GM21825 (cell line): Measurements from ENCODE around the gene AHCYL2.
A peak's percentile ranks its signal among the peaks of the same experiment; 100 is the strongest.
"Not testable (repeated sequence)": the region's sequence is repeated elsewhere in the genome, so short reads cannot be mapped to it uniquely, and the experiment has no call there.

ENCODE experiments used
- ATAC-seq: cut with Tn5 transposase; IDR thresholded peaks from one replicate; pipeline ENCODE4 v1.9.1; 2021; ENCODE audit warnings: mild to moderate bottlenecking, moderate library complexity; ENCODE audit not compliant: unreplicated experiment

AHCYL2 gene

DNA sequence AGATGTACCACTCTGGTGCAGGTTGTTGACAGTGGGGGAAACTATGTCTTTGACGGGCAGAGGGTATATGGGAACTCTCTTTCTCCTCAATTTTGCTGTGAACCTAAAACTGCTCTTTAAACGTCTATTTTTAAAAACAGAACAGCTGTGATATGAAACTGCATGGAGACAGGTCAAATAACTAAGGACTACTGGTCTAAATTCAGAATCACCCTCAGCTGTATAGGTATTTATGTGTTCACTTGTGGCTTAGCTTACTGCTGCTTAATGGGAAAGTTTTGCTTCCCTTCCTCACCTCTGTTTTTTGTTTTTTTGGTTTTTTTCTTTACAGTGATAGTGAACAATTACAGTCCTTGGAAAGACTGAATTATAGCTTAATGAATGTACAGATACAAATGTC is 122.5 kb downstream of the AHCYL2 start:
- no peak for ATAC-seq

- ATAC-seq = no peak
Observed at GRCh38 chr7:129348023-129348740, 123.4 kb downstream of the AHCYL2 start.

DNA sequence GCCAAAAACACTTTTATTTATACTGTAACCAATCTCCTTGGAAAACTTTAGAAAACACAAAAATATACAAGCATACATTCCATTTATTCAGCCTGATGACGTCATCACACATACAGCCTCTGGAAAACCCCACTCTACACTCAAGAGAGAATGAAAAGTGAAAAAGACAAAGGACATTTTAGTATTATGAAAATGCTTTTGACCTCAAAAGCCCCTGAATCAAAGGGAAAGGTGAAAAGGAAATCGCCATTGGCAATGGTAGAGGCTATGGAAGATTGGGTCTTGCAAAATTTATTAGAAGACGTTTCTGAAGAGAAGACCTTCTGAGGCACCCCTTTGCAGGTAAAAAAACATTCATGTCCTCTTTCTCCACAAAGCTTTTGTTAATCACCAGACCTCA is 126.5 kb downstream of the AHCYL2 start:
- ATAC-seq = no peak

DNA sequence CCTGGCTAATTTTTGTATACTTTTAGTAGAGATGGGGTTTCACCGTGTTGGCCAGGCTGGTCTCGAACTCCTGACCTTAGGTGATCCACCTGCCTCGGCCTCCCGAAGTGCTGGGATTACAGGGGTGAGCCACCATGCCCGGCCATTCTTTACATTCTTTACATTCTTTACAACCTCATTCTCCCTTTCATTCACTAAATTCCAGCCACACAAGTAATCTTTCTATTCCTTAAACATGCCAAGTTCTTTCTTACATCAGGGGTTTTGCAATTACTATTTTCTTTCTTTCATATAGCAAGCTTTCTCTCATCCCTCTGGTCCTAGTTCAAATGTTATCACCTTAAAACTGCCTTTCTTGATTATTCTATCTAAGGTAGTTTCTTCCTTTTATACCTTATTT is 128.3 kb downstream of the AHCYL2 start:
- not testable (repeated sequence) for ATAC-seq

GRCh38 chr7:129354428-129355157 is 129.8 kb downstream of the AHCYL2 start:
- ATAC-seq = no peak

- ATAC-seq = no peak
Observed at GRCh38 chr7:129356176-129356575, 131.3 kb downstream of the AHCYL2 start.

DNA sequence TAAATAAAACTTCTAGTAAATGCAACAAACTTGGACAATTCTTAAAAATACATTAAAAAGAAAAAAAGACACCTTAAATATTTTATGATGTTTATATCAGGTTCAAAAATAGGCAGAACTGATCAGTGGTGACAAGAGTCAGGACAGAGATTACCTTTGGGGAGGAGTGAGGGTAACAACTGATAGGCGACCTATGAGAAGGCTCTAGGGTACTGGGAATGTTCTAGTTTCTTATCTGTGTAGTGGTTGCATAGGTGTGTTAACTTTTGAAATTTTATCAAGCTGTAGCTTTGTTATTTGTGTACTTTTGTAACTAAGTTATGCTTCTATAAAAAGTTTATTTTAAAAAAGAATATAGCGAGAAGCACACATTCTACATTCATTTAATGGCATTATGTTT is 134.3 kb downstream of the AHCYL2 start:
- ATAC-seq = no peak

DNA sequence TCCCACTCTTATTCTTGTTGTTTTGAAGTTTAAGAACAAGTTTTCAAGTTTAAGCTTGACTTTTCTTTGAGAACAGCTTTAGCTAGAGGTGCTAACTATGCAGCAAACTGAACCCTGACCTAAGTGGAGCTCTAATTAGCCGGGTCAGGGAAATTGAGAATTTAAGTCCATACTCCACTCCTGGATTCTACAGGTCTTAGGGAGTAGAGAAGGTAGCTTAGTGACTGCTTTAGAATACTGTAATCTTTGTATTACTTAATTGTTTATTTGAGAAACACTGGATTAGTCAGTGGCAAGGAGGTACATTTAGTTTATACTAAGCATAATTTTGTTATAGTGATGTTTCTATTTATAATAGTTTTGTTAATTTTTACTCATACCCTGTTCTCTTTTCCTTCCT is 134.8 kb downstream of the AHCYL2 start:
- no peak for ATAC-seq

DNA sequence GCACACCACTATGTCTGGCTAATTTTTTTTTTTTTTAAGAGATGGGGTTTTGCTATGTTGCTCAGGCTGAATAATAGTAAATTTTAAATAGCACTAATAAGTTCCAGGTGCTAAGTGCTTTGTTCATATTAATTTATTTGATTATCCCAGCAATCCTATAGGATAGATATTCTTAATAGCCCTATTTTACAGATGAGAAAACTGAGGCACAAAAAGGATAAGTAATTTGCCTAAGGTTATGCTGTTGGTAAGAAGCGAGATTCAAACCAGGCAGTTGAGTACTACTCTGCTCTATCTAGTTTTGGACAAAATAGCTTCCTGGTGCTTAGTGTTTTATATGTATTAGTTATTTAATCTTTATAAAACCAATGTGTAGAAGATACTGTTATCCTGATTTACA is 136.9 kb downstream of the AHCYL2 start:
- no peak for ATAC-seq

DNA sequence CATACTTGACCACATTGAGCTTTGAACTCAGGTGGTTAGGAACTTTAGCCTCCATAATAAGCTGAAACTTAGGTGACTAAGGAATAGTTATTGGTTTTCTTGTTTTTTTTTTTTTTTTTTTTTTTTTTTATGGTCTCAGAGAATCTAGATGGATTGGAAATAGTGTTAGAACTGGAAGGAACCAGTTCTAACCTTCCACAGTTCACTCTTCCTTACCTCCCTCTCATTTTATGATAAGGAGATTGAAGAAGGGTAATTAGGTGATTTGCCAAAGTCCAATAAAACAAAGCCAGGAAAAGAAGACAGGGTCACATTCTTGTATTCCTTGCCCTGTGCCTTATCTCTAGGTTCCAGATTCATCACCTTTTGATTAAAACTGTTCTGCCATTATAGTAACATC is 137.7 kb downstream of the AHCYL2 start:
- no peak for ATAC-seq

DNA sequence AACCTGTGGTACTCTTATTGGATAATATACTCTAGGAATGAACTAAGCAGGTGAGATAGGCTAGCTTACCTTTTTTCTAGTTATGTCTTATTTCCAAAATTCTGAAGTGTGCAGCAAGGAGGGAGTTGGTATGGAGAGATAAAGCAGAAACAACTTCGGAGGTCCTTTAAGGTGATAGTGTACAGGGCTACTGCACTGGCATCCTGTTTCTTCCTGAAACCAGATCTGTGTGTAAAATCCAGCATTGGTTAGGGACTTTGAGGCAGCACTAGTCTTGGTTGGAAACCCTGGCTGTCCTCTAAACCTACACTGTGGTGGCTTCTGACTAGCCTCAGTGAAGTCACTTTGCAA is 142.5 kb downstream of the AHCYL2 start:
- ATAC-seq = no peak

DNA sequence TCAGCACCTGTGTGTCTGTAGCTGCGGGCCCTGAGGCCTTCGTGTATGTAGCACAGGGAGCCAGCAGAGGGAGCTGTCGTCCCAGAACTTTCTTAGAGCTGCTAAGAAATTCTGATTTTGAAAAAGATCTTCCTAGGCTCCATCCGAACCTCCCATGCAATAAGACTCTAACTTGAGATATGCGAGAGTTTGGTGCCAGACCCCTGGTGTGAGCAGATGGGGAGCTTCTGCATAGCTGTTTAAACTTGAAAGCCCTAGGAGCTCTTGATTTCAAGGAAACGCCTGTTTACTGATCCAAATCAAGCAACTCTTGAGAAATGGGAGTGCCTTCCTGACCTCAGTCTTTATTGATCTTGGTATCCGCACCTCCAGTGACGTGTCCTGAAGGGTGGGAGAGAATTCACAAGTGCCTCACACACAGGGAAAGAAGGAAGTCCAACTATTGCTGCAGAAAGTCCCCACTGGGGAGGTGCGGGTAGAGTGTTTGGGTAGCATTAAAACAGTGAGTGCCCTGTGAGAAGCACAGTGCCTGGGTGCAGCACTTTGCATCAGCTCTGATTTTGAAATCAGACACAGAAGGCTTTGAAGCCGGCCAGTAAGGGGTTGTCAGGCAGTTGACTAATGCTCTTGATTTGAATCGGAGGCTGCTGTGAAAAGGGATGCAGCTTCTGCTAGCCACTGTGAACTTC is 143.0 kb downstream of the AHCYL2 start:
- ATAC-seq = peak; percentile 58

DNA sequence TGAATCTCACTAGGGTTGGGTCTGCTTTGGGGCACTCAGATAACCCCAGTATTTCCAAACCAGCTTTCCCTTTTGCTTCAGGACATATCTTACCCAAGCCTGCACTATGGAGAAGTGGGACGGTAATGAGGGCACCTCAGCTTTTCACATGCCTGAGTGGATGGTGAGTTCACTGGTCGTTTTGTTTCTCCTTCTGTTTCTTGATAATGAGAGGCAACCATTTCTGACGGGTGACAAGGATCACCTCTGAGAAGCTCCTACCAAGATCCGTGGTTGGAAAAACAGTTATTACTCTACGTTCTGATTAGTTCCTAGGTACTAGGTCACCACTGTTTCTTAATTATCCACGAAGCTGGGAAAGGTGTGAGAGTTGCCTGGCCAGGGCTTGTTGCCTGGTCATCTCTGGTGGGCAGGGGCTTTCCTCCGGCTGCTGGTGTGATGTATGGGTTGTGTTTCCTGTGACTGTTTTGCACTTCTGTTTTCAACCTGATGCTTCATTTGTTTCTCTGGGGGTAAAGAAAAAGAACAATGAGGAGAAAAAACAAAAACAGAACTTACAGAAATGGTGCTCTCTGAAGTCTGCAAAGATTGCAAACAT is 143.7 kb downstream of the AHCYL2 start:
- peak; percentile 48 for ATAC-seq

GRCh38 chr7:129369447-129369846 is 144.6 kb downstream of the AHCYL2 start:
- ATAC-seq = not testable (repeated sequence)

- no peak for ATAC-seq
Observed at GRCh38 chr7:129370812-129371211, 146.0 kb downstream of the AHCYL2 start.

GRCh38 chr7:129371487-129371886 is 146.7 kb downstream of the AHCYL2 start:
- ATAC-seq = no peak

- ATAC-seq = no peak
Observed at GRCh38 chr7:129373651-129374428, 149.0 kb downstream of the AHCYL2 start.

DNA sequence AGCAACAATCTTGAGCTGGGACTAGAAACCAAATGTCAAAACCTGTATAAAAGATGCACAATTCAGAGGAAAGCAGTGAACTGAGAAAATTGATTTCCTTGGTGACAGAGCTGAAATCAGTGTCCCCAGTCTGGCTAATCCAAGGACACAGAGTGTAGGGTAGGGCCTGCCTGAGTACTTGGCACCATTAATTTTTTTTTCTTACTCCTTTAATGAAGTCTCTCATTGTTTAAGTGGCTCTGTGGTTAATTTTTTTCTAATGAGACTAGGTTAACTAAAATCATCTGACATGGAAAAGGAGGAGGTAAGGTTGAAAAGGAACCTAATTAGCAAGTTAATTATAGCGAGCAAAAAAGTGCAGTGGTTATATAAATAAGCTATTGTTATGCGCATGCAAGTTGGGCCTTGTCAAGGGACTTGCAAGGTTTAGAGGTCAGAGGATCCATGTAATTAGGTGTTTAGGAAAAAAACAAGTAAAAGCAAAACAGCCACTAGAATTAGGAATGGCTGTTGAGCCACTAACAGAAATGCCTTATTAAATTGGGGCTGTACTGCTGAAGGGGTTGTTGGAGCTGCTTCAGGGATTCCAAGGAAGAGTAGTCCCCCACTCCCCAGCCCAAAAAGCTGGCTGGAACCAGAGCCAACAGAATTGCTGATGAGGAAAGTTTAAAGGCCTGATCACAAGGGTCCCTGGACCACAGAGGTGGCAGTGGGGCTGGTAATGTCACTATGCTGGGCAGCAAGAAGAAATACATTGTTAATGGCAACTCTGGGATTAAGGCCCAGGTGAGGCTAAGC is 150.5 kb downstream of the AHCYL2 start:
- ATAC-seq = no peak

GRCh38 chr7:129376076-129376777 is 151.4 kb downstream of the AHCYL2 start:
- no peak for ATAC-seq
